ENCODE results near the gene SLC4A9.

DNA sequence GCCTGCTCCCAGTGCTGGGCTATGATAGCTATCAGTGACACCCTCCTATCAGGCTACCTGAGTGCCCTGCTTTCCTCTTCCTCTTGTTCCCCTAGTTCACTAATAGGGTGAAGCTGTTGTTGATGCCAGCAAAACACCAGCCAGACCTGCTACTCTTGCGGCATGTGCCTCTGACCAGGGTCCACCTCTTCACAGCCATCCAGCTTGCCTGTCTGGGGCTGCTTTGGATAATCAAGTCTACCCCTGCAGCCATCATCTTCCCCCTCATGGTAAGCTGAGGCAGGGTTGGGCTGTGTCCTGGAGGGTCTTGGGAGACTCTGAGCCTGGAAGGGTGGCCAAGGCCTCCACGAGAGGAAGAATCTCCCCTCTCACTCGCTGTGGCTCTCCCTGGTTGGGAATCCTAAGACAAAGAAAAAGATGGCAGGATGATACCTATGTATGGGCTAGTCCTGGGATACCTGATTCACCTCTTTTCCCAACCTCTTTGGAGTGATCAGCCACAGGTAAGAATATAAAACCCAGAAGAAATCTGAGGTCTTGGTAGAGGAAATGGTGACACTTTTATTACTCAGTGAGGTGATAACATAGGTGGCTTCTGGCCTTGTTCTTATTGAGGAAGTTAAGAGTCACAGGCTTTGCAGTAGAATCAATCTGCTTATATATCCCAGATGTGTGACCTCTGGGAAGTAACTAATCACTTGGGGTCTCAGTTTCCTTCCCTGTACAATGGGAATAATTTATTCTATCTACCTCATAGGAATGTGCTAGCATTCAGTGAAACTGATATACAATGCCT is 11.6 kb downstream of the SLC4A9 start:
- TF ChIP-seq, protein P1, sequence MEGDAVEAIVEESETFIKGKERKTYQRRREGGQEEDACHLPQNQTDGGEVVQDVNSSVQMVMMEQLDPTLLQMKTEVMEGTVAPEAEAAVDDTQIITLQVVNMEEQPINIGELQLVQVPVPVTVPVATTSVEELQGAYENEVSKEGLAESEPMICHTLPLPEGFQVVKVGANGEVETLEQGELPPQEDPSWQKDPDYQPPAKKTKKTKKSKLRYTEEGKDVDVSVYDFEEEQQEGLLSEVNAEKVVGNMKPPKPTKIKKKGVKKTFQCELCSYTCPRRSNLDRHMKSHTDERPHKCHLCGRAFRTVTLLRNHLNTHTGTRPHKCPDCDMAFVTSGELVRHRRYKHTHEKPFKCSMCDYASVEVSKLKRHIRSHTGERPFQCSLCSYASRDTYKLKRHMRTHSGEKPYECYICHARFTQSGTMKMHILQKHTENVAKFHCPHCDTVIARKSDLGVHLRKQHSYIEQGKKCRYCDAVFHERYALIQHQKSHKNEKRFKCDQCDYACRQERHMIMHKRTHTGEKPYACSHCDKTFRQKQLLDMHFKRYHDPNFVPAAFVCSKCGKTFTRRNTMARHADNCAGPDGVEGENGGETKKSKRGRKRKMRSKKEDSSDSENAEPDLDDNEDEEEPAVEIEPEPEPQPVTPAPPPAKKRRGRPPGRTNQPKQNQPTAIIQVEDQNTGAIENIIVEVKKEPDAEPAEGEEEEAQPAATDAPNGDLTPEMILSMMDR (IDR thresholded peaks at IDR 0.05), result no peak
- no peak for TF ChIP-seq POLR2A (IDR thresholded peaks at IDR 0.05)
